Fibroblast of skin of left biceps (primary cell): ENCODE results near the gene HAPLN3.

Source experiments
- DNase-seq, 2 experiments: peaks; one replicate each; pipeline ENCODE4 v3.0.0-alpha.2; 2013; ENCODE audit warnings: low read depth in 2 of 2

Gene HAPLN3

GRCh38 chr15:88863412-88863811, 31.9 kb downstream of the HAPLN3 start:
- DNase-seq, result no peak

- DNase-seq, result no peak
These were observed 35.1 kb downstream of the HAPLN3 start for GRCh38 chr15:88860212-88860611.

GRCh38 chr15:88859550-88859949, 35.8 kb downstream of the HAPLN3 start:
- no peak for DNase-seq

- DNase-seq, result no peak
These were observed 36.4 kb downstream of the HAPLN3 start for GRCh38 chr15:88858934-88859333.

GRCh38 chr15:88852476-88852875, 42.9 kb downstream of the HAPLN3 start:
- no peak for DNase-seq

GRCh38 chr15:88849376-88850072, 45.8 kb downstream of the HAPLN3 start:
- DNase-seq, result no peak

GRCh38 chr15:88848203-88848602, 47.1 kb downstream of the HAPLN3 start:
- no peak for DNase-seq

- DNase-seq, result no peak
These were observed 48.2 kb downstream of the HAPLN3 start for GRCh38 chr15:88847144-88847543.

GRCh38 chr15:88845616-88846015, 49.7 kb downstream of the HAPLN3 start:
- no peak for DNase-seq

- DNase-seq, result no peak
These were observed 50.5 kb downstream of the HAPLN3 start for GRCh38 chr15:88844749-88845386.

- DNase-seq, result no peak
These were observed 52.0 kb downstream of the HAPLN3 start for GRCh38 chr15:88843334-88843733.

GRCh38 chr15:88842156-88842555, 53.2 kb downstream of the HAPLN3 start:
- DNase-seq, result no peak

- no peak for DNase-seq
These were observed 54.1 kb downstream of the HAPLN3 start for GRCh38 chr15:88841236-88841635.

GRCh38 chr15:88839961-88840360, 55.4 kb downstream of the HAPLN3 start:
- DNase-seq, result no peak

- DNase-seq, result no peak
These were observed 56.2 kb downstream of the HAPLN3 start for GRCh38 chr15:88839146-88839545.

GRCh38 chr15:88838667-88839066, 56.7 kb downstream of the HAPLN3 start:
- DNase-seq, result no peak

GRCh38 chr15:88835646-88836045, 59.7 kb downstream of the HAPLN3 start:
- DNase-seq, result no peak

- no peak for DNase-seq
These were observed 60.2 kb downstream of the HAPLN3 start for GRCh38 chr15:88835119-88835518.

GRCh38 chr15:88834211-88834812, 61.0 kb downstream of the HAPLN3 start:
- peak; percentile 36 to 38 for DNase-seq

- no peak for DNase-seq
These were observed 61.6 kb downstream of the HAPLN3 start for GRCh38 chr15:88833731-88834100.

- no peak for DNase-seq
These were observed 62.3 kb downstream of the HAPLN3 start for GRCh38 chr15:88832820-88833730.

GRCh38 chr15:88830016-88830415, 65.3 kb downstream of the HAPLN3 start:
- no peak for DNase-seq
